GM06990 (cell line): Measurements from ENCODE around the gene FHIT.
A peak's percentile ranks its signal among the peaks of the same experiment; 100 is the strongest.
"Not testable (repeated sequence)": the region's sequence is repeated elsewhere in the genome, so short reads cannot be mapped to it uniquely, and the experiment has no call there.

Experiments
- DNase-seq: peaks from one replicate; pipeline ENCODE4 v3.0.0-alpha.2; 2011; ENCODE audit not compliant: insufficient read length; ENCODE audit errors: extremely low read depth
- H3K27me3 ChIP-seq: replicated peaks from 2 replicates; pipeline ENCODE4 v1.6.0; 2011; ENCODE audit warnings: low read length; ENCODE audit not compliant: control insufficient read depth, insufficient read depth
- H3K36me3 ChIP-seq: 2 replicates; pipeline ENCODE4 v1.5.1; 2011; ENCODE audit warnings: low read length; ENCODE audit not compliant: control insufficient read depth, insufficient read depth
- H3K4me3 ChIP-seq: replicated peaks from 2 replicates; pipeline ENCODE4 v1.5.1; 2011; ENCODE audit warnings: low read depth, mild to moderate bottlenecking, control low read depth, low read length
- TF ChIP-seq, protein P1 (sequence below): IDR thresholded peaks from 2 replicates; pipeline ENCODE4 v1.5.1; 2011; ENCODE audit warnings: low read length, control low read depth, mild to moderate bottlenecking, inconsistent platforms; ENCODE audit not compliant: insufficient read depth, poor library complexity, severe bottlenecking

FHIT gene

GRCh38 chr3:59938828-59939227 lies 1312.4 kb downstream of the FHIT start:
- no peak for DNase-seq
- TF ChIP-seq, protein P1, sequence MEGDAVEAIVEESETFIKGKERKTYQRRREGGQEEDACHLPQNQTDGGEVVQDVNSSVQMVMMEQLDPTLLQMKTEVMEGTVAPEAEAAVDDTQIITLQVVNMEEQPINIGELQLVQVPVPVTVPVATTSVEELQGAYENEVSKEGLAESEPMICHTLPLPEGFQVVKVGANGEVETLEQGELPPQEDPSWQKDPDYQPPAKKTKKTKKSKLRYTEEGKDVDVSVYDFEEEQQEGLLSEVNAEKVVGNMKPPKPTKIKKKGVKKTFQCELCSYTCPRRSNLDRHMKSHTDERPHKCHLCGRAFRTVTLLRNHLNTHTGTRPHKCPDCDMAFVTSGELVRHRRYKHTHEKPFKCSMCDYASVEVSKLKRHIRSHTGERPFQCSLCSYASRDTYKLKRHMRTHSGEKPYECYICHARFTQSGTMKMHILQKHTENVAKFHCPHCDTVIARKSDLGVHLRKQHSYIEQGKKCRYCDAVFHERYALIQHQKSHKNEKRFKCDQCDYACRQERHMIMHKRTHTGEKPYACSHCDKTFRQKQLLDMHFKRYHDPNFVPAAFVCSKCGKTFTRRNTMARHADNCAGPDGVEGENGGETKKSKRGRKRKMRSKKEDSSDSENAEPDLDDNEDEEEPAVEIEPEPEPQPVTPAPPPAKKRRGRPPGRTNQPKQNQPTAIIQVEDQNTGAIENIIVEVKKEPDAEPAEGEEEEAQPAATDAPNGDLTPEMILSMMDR: no peak
- Histone ChIP-seq H3K27me3 (no peaks in the 10 kb centered on the region), H3K36me3 (no peaks in the 10 kb centered on the region), H3K4me3 (no peak overlapping the region)

DNA sequence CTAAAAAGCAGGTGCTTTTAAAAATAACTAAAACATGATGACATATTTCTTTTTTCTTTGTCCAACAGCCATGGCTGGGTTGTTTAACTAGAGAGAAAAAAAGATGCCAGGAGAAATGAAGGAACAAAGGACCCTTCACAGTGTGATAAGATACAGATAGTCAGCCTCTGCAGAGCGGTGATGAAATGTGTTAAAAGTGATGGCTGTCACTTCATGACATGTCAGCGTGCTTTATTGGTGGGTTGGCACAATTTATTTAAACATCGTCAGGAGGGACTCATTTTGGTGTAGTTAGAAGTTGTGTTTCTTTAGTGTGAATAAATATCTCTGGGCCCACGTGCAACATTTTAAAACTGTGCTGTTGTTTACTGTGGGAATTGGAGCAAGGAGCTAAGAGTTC lies 1314.1 kb downstream of the FHIT start:
- H3K4me3 ChIP-seq: no peak overlapping the region

DNA sequence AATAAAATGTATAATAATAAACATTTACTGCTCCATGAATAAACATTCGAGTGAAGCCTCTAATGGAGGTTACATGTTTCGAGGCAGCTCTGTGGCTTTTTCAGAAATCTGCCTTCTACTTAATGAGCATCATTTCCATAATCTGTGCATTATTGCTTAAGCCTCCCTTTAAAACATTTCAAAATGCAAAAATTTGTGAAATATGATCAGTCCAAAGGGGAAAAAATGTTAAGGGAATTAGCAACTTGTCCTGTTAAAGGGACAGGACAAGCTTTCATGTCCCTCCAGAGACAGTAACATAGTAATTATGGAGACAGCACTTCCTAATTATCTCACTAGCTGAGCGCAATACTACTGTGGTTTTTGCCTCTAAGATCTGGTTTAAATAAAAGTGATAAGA lies 1314.8 kb downstream of the FHIT start:
- TF ChIP-seq, protein P1: no peak
- Histone ChIP-seq H3K27me3 (no peaks in the 10 kb centered on the region), H3K4me3 (no peak overlapping the region), H3K36me3 (no peaks in the 10 kb centered on the region)
- DNase-seq: no peak

More for the DNA sequence above, 1314.1 kb downstream of the FHIT start:
- DNase-seq: no peak
- Histone ChIP-seq H3K36me3 (no peaks in the 10 kb centered on the region), H3K27me3 (no peaks in the 10 kb centered on the region)
- TF ChIP-seq, protein P1: no peak

DNA sequence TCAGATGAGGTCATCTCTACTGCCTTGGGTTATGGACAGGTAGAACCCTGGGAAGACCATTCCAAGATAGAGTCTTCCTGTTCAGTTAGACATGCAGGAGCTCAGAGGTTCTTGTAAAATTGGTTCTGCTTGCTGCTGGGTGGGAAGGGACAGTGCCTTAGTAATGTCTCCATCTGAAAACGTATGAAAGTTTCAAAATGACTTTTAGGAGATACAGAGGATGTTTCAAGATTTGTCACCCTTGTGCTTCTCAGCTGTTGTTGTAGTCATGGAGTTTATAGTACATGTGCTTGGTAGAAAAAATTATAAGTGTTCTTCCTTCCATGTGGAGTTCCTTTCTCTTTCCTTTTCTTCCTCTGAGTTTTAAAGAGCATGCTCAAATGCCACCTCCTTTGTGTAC lies 1316.2 kb downstream of the FHIT start:
- Histone ChIP-seq H3K36me3 (no peaks in the 10 kb centered on the region), H3K27me3 (no peaks in the 10 kb centered on the region), H3K4me3 (no peak overlapping the region)
- TF ChIP-seq, protein P1: no peak
- peak; percentile 44 for DNase-seq

DNA sequence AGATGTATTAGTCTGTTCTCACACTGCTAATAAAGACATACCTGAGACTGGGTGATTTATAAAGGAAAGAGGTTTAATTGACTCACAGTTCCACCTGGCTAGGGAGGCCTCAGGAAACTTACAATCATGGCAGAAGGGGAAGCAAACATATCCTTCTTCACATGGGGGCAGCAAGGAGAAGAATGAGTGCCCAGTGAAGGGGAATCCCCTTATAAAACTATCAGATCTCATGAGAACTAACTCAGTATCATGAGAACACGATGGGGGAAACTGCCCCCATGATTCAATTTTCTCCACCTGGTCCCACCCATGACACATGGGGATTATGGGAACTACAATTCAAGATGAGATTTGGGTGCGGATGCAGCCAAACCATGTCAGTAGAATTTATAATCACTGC lies 1316.7 kb downstream of the FHIT start:
- not testable (repeated sequence) for DNase-seq, H3K27me3 ChIP-seq, H3K36me3 ChIP-seq, H3K4me3 ChIP-seq

- no peak for DNase-seq
- H3K27me3 ChIP-seq: no peaks in the 10 kb centered on the region
- no peak overlapping the region for H3K4me3 ChIP-seq
- TF ChIP-seq, protein P1: no peak
- no peaks in the 10 kb centered on the region for H3K36me3 ChIP-seq
Measured at GRCh38 chr3:59930170-59930569, 1321.1 kb downstream of the FHIT start.
